HG03175 (cell line): Measurements from ENCODE around the gene SC5D.

Experiments used
- ATAC-seq: cut with Tn5 transposase; IDR thresholded peaks from one replicate; pipeline ENCODE4 v1.9.1; 2021; ENCODE audit warnings: mild to moderate bottlenecking, moderate library complexity; ENCODE audit not compliant: unreplicated experiment

SC5D gene, protein sequence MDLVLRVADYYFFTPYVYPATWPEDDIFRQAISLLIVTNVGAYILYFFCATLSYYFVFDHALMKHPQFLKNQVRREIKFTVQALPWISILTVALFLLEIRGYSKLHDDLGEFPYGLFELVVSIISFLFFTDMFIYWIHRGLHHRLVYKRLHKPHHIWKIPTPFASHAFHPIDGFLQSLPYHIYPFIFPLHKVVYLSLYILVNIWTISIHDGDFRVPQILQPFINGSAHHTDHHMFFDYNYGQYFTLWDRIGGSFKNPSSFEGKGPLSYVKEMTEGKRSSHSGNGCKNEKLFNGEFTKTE

DNA sequence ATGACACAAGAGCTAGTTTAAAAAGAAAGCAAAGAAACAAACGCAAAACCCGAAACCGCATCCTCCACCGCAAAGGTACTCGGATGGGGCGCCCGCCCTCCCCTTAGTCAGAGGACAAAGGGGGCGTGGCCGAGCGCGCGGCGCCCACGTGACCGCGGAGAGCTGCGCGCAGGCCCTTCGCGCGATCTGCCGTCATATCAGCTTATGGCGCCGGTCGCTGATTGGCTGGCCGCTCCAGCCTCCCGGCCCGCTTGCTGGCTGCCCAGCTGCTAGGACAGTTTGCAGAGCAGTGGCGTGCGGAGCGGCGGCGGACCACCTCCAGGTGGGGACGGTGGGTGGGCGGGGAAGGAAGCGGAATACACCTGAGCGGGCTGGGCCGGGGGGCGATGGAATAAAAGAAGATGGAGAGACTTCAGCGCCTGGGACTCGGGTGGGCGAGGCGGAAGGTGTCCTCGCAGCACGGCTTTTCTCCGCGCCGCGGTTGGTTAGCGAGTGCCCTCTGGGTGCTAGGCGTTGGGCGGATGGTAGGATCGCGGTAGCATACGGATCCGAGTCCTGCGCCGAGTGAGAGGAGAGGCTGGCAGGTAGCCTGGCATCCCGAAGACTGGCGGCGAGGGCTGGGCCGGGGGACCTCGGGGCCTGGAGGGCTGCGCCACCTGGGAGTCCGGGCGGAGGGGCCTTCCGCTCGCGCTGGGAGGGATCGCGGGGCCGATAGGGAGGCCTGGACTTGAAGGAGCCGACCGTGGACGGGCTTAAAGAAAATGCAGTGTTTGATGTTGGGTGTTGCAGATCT is at the start of gene SC5D:
Gene SC5D, plus strand, starts transcription at position 277 of the 793 bp plus-strand sequence. CDS start 10,605 bp downstream, outside the sequence.
- ATAC-seq = peak; percentile 97

DNA sequence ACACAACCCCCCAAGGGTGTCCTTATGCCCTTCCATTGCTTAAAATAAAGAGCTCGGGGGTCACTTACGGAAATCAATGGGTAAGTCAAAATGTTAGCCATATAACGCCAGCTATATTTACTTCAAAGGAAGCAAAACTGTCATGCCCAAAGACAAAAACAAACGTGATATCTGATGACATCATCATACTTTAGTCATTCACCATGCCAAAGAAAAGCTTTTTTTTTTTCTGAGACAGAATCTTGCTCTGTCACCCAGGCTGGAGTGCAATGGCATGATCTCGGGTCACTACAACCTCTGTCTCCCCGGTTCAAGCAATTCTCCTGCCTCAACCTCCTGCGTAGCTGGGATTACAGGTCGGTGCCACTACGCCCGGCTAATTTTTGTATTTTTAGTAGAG is 47.7 kb upstream of the SC5D start:
- ATAC-seq = no peak

- ATAC-seq = no peak
Measured at GRCh38 chr11:121246021-121246768, 46.4 kb upstream of the SC5D start.

DNA sequence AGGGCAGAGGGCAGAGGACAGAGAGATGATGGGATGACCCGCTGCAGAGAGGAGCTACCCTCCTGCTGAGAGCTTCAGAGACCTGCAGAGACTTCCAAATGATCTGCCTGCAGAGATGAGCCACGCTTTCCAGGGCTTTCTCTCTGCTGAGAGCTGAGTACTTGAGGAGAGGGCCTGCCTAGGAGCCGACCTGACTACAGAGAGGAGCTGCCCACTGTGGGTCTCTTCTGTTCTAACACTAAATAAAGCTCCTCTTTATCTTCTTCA is 45.9 kb upstream of the SC5D start:
- ATAC-seq = no peak

DNA sequence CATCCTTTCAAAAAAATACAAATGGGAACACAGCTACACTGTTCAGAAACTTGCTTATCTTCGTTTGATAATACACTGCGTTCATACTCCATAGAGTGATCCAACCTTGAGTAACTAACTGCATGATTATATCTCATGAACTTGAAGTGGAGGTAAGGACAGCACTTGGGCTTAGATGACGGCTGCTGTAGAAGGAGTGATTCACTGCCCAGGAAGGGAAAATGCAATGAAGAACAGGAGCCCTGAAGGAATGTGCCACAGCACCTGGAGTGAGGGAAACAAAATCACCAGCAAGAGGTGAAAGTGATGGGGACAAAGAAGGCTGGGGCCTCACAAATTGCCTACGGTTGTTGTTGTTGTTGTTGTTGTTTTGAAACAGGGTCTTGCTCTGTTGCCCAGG is 44.1 kb upstream of the SC5D start:
- no peak for ATAC-seq

DNA sequence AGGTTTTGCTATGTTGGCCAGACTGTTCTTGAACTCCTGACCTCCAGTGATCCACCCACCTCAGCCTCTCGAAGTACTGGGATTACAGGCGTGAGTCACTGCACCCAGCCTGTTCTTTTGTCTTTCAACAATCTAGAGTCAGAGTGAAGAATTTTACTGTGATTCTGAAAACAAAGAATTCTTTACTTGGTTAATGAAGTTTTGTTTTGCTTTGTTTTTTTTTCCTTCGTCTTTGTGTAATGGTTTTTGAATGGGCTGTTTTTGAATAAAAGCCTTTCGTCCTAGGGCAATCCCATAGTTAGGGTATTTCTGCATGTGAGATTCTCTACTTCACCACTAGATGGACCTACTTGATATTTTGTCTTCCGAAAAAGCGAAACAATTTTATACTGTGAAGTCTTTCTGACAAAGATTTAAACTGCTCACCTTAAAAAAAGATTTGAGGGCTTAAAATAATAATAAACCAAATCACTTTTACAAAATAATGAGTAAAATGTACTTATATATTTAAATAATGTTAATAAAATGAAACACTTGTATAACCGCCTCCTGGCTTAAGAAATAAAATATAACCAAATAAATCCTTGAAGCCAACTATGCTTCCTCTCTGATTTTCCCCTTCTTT is 43.4 kb upstream of the SC5D start:
- peak; percentile 52 for ATAC-seq

DNA sequence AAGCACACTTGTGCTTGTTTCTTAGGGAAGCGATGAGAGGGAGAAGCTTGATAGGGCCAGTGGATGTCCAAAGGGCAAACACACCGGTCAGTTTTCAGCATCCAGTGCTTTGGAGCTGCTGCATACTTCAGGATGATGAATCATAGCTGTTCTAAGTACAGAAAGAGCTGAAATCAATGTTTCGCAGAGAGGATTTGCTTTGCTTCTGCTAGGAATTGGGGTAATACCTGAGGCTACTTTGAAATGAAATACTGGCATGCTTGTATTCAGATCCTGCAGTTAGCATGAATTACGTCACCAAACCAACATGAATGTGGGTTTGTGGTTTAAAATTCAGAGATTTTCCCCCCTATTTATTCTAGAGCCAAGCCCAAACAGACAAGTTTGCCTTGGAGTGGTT is 41.7 kb upstream of the SC5D start:
- no peak for ATAC-seq

GRCh38 chr11:121253951-121254350 is 38.6 kb upstream of the SC5D start:
- no peak for ATAC-seq

DNA sequence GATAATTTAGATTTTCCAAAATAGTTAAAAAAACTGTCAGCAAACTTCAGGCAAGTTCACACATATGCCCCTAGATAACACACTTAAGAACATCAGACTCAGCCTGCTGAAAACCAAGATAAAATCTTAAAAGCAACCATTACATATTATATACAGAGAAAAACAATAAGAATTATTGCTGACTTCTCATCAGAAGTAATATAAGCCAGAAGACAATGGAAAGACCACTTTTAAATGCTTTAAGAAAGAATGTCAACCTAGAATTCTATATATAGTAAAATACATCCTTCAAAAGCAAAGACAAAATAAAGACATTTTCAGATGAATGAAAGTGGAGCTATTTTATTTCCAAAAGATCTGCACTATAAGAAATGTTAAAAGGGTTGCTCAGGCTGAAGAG is 37.8 kb upstream of the SC5D start:
- no peak for ATAC-seq

- ATAC-seq = no peak
Measured at GRCh38 chr11:121255473-121256125, 37.0 kb upstream of the SC5D start.

GRCh38 chr11:121257289-121257688 is 35.3 kb upstream of the SC5D start:
- ATAC-seq = no peak

DNA sequence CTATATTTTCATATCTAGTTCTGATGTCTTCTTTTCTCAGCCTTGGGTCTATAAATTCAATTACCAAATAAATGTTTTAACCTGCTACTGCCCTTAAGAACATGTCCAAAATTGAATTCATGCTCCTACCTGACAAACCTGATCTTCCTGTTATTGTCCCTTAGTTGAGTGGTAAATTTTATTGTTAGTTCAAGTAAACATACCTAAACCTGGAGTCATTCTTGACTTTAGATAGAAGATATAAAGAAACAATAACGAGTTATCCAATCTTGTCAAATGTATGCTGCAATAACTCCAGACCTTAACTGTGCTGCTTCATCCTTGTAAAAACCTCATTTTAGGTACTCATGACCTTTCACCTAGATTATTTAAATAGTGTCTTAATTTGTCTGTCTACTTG is 34.6 kb upstream of the SC5D start:
- ATAC-seq = no peak

GRCh38 chr11:121265586-121265985 is 27.0 kb upstream of the SC5D start:
- no peak for ATAC-seq

- no peak for ATAC-seq
Measured at GRCh38 chr11:121268581-121268980, 24.0 kb upstream of the SC5D start.

DNA sequence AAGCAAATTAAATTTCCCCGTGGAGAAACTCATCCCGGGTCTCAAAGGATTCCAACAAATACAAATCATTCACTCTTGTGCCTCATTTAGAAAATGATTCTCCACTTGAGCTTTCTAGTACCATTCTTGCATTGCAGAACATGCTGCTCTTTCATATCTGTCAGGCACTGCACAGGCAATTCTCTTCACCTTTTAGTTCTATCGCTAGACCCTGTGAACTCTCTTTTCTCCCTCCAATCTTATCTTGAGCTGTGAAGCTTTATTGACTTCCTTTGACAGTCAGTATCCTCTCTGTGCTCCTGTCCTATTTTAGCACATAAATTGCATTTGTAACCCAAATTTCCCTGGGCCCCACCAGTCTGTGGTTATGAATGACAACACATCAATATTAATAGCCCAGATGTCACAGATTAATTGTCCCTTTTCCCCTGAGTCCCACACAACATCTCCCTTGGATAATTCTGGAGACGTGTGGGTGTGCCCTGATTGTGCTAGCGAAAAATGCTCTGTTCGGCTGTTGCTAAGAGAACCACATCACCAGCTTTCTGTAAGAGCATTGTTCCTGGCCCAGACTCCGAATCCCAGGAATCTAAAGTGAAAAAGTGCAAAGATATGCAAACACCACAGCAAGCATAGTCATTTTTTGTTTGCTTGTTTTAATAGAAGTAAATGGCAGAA is 22.4 kb upstream of the SC5D start:
- no peak for ATAC-seq

- no peak for ATAC-seq
Measured at GRCh38 chr11:121274332-121274991, 18.1 kb upstream of the SC5D start.

DNA sequence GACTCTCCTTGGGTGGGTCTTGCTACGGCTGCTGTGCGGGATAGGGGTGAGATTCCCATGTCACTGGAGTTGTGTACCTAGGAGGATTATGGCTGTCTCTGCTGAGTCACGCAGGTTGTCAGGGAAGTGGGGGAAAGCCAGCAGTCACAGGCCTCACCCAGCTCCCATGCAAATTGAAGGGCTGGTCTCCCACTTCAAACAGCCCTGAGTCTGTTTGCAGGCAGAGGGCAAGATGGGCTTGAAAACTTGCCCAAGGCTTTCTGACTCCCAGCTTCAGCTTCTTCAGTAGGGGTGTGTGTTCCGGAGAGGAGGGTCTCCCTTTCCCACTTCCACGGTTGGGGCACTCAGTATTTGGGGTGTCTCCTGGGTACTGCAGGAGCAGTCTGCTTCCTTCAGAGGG is 10.9 kb upstream of the SC5D start:
- no peak for ATAC-seq

DNA sequence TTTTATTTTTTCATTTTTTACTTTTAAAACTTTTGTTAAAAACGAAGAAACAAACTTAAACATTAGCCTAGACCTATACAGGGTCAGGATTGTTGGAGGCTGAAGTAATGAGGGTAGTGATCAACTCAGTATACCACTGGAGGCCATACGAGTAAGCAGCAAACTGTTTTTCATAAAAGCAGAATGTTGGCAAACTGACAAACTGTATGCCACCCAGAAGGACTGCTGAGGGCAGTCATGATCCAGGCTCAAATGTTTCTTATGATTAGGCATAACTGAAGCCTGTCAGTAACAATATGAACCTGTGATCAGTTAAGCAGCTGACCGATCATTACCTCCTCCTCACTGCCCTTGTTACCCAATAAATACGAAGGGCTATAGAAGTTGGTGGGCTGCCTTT is 10.2 kb upstream of the SC5D start:
- no peak for ATAC-seq

DNA sequence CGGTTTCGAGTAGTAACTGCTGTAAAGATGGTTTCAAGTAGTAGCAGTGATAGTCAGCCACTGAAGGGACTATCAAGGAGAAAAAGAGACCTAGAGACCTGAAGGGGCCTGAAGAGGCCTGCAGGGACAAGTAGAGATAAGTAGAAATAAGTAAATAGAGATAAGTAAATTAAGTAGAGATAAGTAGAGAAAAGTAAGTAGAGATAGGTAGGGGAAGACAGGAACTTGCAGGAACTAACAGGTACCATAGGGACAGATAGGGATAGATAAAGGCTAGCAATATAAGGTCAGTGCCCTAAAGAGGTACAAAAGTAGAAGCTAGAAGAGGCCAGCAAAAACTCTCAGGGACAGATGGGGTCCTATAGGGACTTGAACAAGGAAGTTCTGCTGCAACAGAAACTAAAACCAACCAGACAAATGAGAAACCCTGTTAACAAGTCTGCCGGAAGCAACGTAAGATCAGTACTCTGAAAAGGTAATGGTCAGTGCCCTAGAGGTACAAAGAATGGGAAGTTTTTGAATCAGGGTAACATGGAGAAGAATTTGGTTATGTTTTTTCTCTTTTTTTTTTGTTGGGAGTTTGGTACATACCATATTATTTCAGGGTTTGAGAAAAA is 9.6 kb upstream of the SC5D start:
- peak; percentile 97 for ATAC-seq
